GM19324 (cell line): Measurements from ENCODE around the gene FAM117B.
"Not testable (repeated sequence)": the region's sequence is repeated elsewhere in the genome, so short reads cannot be mapped to it uniquely, and the experiment has no call there.

Experiments used
- ATAC-seq: cut with Tn5 transposase; IDR thresholded peaks from one replicate; pipeline ENCODE4 v1.9.1; 2021; ENCODE audit warnings: mild to moderate bottlenecking, moderate library complexity; ENCODE audit not compliant: unreplicated experiment, low FRiP score

FAM117B gene

DNA sequence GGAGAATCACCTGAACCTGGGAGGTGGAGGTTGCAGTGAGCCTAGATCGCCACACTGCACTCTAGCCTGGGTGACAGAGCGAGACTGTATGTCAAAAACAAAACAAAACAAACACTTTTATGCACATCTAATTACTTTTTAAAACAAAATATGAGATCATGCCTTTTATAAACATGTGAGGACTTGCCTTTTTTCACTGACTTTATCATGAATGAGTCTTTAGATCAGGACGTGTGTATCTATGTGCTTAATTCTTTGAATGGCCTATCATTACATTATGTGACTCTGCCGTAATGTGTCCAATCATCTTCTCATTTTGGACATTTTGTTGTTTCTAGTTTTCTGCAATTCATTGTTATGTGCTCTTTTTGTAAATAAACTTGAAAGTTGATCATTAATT is 58.7 kb downstream of the FAM117B start:
- no peak for ATAC-seq

DNA sequence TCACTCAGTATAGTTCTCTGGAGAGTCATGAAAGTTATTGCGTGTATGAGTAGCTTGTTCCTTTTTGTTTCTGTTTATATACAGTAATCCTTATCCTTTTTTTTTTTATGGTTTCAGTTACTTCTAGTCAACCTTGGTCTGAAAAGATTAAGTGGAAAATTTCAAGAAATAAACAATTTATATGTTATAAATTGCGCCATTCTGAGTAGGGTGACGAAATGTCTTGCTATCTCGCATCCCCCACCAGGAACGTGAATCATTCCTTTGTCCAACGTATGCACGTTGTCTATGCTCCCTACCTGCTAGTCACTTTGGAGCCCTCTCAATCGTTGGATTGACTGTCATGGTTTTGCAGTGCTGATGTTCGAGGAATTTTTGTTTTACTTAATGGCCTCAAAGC is 60.4 kb downstream of the FAM117B start:
- ATAC-seq: no peak

GRCh38 chr2:202700075-202700901 is 65.5 kb downstream of the FAM117B start:
- no peak for ATAC-seq

DNA sequence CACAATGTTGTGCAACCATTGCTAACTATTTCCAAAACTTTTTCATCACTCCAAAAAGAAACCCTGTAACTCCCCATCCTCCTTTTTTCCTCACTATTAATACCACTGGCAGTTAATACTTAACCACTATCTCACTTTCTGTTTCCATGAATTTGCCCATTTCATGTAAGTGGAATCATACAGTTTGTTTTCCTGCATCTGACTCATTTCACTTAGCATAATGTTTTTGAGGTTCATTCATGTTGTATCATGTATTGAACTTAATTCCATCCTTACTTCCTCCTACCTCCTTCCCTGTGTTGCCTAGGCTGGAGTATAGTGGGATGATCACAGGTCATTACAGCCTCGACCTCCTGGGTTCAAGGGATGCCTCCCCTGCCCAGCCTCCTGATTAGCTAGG is 68.3 kb downstream of the FAM117B start:
- no peak for ATAC-seq

- no peak for ATAC-seq
Observed at GRCh38 chr2:202704248-202704647, 69.5 kb downstream of the FAM117B start.

- no peak for ATAC-seq
Observed at GRCh38 chr2:202705446-202706020, 70.8 kb downstream of the FAM117B start.

GRCh38 chr2:202714971-202715935 is 80.5 kb downstream of the FAM117B start:
- ATAC-seq: not testable (repeated sequence)

DNA sequence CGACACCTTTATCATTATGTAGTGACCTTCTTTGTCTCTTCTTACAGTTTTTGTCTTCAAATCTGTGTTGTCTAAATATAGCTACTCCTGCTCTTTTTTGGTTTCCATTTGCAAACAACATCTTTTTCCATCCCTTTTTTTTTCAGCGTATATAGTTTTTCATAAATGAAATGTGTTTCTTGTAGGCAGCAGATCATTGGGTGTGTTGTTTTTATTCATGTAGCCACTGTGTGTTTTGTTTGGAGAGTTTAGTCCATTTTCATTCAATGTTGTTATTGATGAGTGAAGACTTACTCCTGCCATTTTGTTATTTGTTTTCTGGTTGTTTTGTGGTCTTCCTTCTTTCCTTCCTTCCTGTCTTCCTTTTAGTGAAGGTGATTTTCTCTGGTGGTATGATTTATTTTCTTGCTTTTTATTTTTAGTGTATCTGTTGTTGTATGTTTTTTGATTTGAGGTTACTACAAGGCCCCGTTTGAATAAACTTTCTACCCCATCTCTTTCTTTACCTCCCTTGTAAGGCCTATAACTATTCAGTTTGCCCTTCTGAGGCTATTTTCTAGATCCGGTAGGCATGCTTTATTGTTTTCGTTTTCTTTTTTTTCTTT is 81.4 kb downstream of the FAM117B start:
- ATAC-seq: no peak

- no peak for ATAC-seq
Observed at GRCh38 chr2:202716953-202717597, 82.3 kb downstream of the FAM117B start.

DNA sequence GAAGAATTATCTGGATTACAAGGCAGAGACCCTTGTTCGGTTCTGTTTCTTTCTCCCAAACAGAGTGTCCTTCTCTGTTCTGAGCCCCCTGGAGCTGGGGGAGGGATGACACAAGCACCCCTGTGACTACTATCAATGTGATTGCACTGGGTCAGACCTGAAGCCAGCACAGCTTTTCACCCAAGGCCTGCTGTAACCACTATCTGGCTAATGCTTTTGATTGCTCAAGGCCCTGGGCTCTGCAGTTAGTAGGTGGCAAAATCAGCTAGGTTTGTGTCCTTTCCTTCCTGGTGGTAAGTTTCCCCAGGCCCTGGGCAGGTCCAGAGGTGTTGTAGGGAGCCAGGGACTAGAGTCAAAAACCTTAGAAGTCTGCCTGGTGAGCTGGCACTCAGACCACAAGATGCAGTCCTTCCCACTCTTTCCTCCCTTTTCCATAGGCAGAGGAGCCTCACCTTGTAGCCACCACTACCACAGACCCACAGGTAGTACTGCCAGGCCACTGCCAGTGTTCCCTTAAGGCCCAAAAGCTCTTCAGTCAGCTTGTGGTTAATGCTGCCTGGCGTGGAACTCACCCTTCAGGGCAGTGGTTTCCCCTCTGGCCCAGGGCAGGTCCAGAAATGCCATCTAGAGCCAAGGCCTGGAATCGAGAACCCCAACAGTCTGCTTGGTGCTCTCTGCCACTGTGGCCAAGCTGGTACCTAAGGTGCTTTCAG is 83.0 kb downstream of the FAM117B start:
- no peak for ATAC-seq

GRCh38 chr2:202718614-202719013 is 83.8 kb downstream of the FAM117B start:
- ATAC-seq: no peak

GRCh38 chr2:202720226-202720625 is 85.5 kb downstream of the FAM117B start:
- no peak for ATAC-seq

GRCh38 chr2:202721621-202722020 is 86.9 kb downstream of the FAM117B start:
- ATAC-seq: no peak

- ATAC-seq: no peak
Observed at GRCh38 chr2:202723746-202724145, 89.0 kb downstream of the FAM117B start.

GRCh38 chr2:202726070-202726469 is 91.3 kb downstream of the FAM117B start:
- ATAC-seq: no peak

GRCh38 chr2:202736826-202737225 is 102.1 kb downstream of the FAM117B start:
- no peak for ATAC-seq

GRCh38 chr2:202743613-202744012 is 108.8 kb downstream of the FAM117B start:
- ATAC-seq: no peak

DNA sequence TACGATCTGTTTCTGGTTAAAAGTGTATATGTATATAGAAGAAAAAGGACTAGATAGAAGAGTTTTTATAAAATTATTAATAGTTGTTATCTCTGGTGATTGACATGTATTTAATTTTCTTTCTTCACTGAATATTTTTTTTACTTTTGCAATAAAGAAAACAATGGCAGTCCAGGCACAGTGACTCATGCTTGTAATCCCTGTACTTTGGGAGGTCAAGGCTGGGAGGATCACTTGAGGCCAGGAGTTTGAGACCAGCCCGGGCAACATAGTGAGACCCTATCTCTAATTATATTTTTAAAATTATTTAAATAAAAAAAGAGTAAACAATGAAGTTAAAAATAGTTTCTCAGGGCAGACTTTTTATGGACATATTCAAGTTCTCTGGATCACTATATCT is 114.7 kb downstream of the FAM117B start:
- ATAC-seq: no peak

- ATAC-seq: no peak
Observed at GRCh38 chr2:202750763-202751427, 116.1 kb downstream of the FAM117B start.
